Middle frontal gyrus (tissue), 1 donor: Measurements from ENCODE around the gene MYL9.
"Not testable (repeated sequence)": the region's sequence is repeated elsewhere in the genome, so short reads cannot be mapped to it uniquely, and the experiment has no call there.

Experiments used
- DNase-seq: peaks from one replicate; pipeline ENCODE4 v3.0.0-alpha.2; 2015; ENCODE audit warnings: low spot score; ENCODE audit errors: extremely low spot score

The MYL9 gene

DNA sequence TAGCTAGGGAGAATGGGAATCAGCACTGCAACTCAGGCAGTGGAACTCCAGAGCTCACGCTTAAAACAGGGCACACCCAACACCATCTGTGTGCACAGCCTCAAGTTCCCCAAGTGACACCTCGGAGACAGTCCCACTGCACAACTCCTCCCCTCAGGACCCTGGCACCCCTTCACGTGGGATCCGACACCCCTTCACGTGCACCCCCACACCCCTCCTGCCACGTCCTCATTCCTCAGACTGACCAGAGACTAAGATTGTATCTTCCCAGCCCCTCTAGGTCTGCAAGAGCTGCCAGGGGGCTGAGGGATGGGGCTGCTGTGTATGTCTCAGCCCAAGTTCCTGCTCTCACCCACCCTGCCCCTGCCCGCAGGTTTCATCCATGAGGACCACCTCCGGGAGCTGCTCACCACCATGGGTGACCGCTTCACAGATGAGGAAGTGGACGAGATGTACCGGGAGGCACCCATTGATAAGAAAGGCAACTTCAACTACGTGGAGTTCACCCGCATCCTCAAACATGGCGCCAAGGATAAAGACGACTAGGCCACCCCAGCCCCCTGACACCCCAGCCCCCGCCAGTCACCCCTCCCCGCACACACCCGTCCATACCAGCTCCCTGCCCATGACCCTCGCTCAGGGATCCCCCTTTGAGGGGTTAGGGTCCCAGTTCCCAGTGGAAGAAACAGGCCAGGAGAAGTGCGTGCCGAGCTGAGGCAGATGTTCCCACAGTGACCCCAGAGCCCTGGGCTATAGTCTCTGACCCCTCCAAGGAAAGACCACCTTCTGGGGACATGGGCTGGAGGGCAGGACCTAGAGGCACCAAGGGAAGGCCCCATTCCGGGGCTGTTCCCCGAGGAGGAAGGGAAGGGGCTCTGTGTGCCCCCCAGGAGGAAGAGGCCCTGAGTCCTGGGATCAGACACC, 7.6 kb downstream of the MYL9 start:
- no peak for DNase-seq

GRCh38 chr20:36549628-36549941, 8.3 kb downstream of the MYL9 start:
- no peak for DNase-seq

DNA sequence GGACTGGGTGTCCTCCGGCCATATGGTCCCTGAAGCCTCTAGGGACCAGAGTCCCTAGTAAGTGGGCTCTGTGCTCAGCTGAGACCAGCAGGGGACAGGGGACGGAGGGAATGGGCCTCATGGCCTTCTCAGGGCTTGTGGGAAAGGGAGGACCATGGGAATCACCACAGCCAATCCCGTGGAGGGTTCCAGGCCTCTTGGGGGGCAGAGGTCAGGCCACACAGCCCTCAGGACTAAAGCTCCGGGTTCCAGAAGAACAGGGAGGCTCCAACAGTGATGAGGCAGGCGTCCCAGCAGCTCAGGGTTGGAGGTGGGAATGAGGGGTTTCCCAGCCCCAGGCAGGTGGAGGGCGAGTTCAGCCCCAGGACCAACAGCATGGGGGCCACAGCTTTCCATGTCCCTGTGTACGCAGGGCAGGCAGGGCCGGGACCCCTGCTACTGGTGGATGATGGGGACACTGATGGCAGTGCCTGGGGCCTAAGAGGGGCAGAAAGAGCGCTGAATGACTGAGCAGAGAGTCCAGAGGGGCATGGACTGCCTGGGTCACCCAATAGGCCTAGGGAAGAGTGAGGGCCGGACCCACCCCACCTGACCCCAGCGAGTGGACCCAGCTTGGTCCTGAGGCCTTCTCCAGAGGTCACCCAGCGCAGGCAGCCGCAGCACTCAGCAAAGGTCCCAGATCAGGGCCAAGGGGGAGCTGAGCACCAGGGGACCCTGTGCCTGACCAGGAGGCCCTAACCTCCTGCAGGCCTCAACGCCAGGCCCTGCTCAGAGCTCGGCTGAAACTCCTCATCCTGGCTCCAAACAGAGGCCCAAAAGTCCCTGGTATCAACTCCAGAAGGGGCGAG, 8.8 kb downstream of the MYL9 start:
- no peak for DNase-seq

- no peak for DNase-seq
Measured at GRCh38 chr20:36550790-36551299, 9.5 kb downstream of the MYL9 start.

DNA sequence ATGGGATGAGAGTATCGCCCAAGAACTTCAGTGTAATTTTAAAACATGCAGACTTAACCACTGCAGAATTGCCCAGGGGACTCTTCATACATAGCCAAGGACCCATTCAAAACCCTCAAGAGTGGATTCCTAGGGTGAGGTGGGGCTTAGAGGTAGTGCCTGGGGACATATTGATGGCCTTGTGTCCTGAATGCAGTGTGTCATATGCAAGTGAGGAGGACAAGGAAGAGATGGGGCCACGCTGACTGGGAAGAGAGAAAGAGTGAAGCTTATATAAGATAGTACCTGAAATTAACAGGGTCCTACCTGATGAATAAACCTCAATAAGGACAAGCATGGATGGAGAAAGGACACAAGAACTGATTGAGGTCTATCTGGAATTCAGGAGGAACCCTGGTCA, 13.9 kb downstream of the MYL9 start:
- no peak for DNase-seq

GRCh38 chr20:36562724-36563123, 21.4 kb downstream of the MYL9 start:
- no peak for DNase-seq

GRCh38 chr20:36563374-36563773, 22.1 kb downstream of the MYL9 start:
- no peak for DNase-seq

DNA sequence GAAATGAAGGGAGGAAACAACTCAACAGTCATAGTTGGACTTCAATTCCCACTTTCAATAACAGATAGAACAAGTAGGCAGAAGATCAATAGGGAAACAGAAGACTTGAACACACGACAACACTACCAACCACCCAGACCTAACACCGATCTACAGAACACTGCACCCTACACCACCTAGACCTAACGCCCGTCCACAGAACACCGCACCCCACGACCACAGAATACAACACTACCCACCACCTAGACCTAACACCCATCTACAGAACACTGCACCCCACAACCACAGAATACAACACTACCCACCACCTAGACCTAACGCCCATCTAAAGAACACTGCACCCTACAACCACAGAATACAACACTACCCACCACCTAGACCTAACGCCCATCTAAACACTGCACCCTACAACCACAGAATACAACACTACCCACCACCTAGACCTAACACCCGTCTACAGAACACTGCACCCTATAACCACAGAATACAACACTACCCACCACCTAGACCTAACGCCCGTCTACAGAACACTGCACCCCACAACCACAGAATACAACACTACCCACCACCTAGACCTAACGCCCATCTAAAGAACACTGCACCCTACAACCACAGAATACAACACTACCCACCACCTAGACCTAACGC, 22.9 kb downstream of the MYL9 start:
- not testable (repeated sequence) for DNase-seq

DNA sequence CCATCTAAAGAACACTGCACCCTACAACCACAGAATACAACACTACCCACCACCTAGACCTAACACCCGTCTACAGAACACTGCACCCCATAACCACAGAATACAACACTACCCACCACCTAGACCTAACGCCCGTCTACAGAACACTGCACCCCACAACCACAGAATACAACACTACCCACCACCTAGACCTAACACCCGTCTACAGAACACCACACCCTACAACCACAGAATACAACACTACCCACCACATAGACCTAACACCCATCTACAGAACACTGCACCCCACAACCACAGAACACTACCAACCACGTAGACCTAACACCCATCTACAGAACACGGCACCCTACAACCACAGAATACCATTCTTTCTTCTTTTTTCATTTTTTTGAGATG, 23.4 kb downstream of the MYL9 start:
- DNase-seq, result not testable (repeated sequence)

DNA sequence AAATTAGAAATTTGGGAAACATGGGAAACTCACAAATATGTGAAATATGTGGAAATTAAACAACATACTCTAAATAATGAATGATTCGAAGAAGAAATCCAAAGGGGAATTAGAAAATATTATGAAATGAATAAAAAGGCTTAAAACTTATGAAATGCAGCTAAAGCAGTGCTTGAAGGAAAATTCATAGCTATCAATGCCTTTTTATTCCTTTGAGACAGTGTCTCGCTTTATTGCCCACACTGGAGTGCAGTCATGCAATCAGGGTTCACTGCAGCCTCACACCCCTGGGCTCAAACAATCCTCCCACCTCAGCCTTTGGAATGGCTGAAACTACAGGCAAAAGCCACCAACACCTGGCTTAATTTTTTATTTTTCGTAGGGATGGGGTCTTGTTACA, 24.2 kb downstream of the MYL9 start:
- DNase-seq, result no peak

DNA sequence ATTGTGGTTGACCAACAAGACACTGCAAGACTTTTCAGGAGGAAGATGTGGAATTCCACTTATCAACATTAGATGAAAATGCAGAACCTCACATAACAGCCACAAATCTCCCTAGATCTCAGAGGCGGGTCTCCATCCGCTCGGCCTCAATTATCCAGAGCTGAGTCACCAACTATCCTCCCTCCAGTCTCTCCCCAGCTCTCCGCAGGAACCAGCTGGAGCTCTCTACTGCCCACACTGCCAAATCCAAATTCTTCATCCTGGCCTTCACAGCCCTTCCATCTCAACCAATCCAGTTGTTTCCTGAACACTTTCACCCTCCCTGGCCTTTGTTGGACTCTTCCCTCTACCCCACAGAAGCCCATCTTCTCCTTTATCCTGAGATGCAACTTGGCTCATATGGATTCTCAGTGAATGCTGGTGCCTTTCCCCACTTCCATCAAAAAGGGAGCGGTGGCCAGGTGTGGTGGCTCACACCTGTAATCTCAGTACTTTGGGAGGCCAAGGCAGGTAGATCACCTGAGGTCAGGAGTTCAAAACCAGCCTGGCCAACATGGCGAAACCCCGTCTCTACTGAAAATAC, 28.6 kb downstream of the MYL9 start:
- DNase-seq, result no peak

DNA sequence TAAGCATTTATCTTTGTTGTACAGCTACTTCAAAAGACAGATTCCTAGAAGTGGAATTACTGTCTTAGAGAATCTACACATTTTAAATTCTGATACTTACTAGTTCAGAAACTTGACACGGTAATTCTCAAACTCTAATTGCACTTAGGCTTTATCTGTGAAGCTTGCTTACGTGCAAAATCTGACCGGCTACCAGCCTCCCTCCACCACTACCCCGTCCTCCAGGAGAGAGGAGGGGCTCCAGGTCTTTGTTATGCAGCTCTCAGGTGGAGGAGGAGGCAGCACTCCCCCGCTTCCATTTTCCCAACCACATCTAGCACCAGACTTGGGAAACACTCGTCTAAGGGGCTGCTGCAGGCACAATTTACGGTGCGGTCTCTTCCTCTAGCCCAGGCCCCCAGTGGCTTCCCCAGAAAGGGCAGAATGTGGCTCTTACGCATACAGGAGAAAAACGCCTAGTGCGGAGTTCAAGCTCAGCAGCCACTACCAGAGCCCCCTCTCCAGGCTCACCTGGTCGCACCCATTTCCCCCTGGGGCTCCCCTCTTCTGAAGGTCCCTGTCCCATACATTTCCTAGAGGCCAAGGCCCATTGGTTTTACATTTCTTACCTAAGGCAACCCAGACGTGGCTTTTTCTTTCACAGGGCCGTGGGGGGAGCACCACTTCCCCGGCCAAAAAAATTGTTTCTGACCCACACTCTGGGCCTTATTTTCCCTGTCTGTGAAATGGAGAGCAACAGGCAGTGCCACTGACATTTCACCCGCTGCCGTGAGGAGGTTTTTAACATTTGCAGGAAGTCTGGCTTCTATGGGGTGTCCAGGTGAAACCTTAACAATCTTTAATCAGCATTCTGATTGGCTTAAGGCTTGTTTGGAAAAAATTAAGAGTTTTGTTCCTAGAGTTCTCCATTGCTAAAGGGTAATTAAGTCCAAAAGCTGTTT, 30.5 kb downstream of the MYL9 start:
- no peak for DNase-seq

- no peak for DNase-seq
Measured at GRCh38 chr20:36572701-36573102, 31.4 kb downstream of the MYL9 start.

DNA sequence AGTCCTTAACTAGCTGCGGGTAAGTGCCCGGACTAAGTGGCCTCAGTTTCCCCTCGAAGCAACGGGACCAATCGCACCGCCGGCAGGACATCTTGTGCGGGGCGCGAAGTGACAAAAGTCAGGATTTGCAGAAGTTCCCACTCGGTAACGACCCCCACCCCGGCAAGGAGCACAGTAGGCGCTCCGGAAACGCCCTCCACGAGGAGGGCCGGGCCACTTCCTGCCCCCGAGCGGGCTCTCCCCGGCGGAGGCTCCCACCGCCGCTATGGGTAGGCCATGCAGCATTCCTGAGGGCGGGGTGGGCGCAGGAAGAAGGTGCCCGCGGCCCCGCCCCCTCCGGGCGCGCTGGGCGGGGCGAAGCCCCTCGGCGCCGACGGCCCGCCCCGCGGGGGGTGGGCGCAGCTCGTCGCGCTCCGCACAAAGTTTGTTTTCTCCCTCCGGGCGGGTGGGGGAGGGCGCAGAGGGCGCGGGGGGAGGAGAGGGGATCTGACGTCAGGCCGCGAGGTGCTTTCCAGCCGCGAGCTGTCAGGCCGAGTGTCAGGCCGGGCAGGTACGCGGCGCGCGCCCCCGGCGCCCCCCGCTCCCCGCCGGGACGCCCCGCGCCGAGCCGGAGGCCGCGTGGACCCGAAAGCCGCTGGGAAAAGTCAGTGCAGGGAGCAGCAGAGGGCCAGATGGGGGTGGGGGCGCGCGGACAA, 31.9 kb downstream of the MYL9 start, which contains the start of gene TGIF2:
TGIF2 (plus strand) TSS at position 495 of the 695 bp plus-strand sequence. CDS start 5,178 bp downstream, outside the sequence.
- DNase-seq, result no peak

- DNase-seq, result no peak
Measured at GRCh38 chr20:36573798-36574365, 32.6 kb downstream of the MYL9 start.

GRCh38 chr20:36574366-36575135, 33.2 kb downstream of the MYL9 start:
- no peak for DNase-seq

DNA sequence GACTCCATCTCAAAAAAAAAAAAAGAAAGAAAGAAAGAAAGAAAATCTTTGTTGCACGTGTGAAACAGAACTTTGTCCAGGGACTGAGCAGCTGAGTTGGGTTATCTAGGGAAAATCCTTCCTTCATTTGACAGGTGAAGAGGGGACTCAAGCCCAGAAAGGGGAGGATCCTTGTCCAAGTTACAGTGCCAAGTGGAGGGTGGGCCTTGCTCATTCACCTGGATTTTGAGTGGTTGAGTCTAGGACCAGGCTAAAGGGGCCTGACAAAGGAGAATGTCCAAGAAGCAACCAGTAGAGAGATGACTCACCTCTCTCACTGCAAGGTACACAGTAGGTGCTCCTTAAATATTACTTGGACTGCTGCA, 34.7 kb downstream of the MYL9 start:
- DNase-seq, result no peak

DNA sequence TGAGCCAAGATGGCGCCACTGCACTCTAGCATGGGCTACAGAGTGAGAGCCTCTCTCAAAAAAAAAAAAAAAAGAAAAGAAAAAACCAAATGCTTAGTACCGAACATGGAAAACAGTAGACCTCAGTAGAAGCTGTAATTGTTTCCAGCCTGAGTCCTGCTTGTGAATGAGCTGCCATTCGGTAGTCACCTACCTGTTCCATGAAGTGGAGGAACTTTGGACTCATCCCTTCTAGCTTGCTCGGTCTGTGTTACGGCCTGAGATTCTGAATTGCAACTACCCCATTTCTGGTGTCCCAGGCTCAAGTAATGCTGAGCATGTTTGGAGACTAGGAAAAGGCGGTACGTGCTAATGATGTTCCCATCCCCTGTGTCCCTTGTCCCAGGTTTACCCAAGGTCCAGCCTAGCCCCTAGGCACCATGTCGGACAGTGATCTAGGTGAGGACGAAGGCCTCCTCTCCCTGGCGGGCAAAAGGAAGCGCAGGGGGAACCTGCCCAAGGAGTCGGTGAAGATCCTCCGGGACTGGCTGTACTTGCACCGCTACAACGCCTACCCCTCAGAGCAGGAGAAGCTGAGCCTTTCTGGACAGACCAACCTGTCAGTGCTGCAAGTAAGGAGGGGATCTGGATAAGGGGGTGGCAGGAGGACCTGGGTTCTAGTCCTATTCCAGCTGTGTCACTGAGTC, 37.2 kb downstream of the MYL9 start:
- DNase-seq, result no peak
